Measurements from ENCODE around the gene UGT2B7.
"Not testable (repeated sequence)": the region's sequence is repeated elsewhere in the genome, so short reads cannot be mapped to it uniquely, and the experiment has no call there.

UGT2B7 gene

DNA sequence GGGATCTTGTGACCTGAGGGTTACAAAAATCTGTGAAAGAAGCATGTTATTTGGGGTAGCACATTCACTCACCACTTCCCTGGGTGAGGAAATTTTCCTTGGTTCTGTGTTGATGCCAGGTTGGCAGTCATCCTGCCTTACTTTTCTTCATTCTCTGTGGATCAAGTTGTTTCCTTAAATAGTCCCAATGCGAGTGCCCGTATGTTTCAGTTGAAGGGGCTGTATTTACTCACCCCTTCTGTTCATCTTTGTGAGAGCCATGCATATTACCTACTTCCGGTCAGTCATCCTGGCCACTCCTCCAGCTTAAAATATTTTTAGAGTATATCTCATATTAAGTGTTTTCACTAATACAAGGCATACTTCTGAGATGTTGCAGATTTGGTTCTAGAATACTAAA is 2.6 kb upstream of the UGT2B7 start:
- Mint-ChIP-seq H3K36me3 (ENCODE audit: low read depth) (no peaks in the 10 kb centered on the region), H3K4me3 (no peak overlapping the region), H3K9me3 (peaks cover 3% of the 10 kb centered on the region), H3K27ac (no peak overlapping the region), H3K27me3 (ENCODE audit: low read depth, poor library complexity) (no peaks in the 10 kb centered on the region), H3K4me1 (no peaks in the 10 kb centered on the region)
- TF ChIP-seq, protein P1, sequence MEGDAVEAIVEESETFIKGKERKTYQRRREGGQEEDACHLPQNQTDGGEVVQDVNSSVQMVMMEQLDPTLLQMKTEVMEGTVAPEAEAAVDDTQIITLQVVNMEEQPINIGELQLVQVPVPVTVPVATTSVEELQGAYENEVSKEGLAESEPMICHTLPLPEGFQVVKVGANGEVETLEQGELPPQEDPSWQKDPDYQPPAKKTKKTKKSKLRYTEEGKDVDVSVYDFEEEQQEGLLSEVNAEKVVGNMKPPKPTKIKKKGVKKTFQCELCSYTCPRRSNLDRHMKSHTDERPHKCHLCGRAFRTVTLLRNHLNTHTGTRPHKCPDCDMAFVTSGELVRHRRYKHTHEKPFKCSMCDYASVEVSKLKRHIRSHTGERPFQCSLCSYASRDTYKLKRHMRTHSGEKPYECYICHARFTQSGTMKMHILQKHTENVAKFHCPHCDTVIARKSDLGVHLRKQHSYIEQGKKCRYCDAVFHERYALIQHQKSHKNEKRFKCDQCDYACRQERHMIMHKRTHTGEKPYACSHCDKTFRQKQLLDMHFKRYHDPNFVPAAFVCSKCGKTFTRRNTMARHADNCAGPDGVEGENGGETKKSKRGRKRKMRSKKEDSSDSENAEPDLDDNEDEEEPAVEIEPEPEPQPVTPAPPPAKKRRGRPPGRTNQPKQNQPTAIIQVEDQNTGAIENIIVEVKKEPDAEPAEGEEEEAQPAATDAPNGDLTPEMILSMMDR (IDR thresholded peaks at IDR 0.05): no peak
- no peak for DNase-seq

DNA sequence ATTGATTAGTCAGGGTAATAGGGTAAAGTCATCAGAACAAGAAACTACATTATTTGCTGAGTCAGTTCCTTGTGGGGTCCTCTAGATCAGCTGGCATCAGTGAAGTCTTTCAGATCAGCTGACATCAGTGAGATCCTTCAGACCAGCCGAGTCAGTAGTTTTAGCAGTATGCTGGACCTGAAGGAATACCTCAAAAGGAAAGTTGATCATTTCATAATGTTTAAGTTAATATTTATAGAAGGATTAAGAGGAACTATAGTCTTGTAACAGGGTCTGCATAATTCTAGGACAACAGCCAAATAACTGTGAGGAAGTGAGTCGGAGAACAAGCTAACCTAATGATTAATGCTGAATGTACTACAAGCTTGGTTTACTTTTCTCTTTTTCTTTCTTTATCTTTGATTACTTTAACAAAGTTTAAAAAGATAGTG is 958 bp upstream of the UGT2B7 start:
- Mint-ChIP-seq H3K4me3 (no peak overlapping the region), H3K27ac (no peak overlapping the region), H3K9me3 (no peaks in the 10 kb centered on the region), H3K36me3 (ENCODE audit: low read depth) (no peaks in the 10 kb centered on the region), H3K27me3 (ENCODE audit: low read depth, poor library complexity) (peaks cover 3% of the 10 kb centered on the region), H3K4me1 (no peaks in the 10 kb centered on the region)
- TF ChIP-seq, protein P1 (IDR thresholded peaks at IDR 0.05): no peak
- DNase-seq: no peak

DNA sequence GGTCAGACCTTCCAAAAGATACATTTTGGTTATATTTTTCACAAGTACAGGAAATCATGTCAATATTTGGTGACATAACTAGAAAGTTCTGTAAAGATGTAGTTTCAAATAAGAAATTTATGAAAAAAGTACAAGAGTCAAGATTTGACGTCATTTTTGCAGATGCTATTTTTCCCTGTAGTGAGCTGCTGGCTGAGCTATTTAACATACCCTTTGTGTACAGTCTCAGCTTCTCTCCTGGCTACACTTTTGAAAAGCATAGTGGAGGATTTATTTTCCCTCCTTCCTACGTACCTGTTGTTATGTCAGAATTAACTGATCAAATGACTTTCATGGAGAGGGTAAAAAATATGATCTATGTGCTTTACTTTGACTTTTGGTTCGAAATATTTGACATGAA is 536 bp downstream of the UGT2B7 start:
- Mint-ChIP-seq H3K36me3 (ENCODE audit: low read depth) (no peaks in the 10 kb centered on the region), H3K27me3 (ENCODE audit: low read depth, poor library complexity) (peaks cover 3% of the 10 kb centered on the region), H3K9me3 (no peaks in the 10 kb centered on the region), H3K4me1 (no peaks in the 10 kb centered on the region), H3K27ac (no peak overlapping the region), H3K4me3 (no peak overlapping the region)
- TF ChIP-seq, protein P1 (IDR thresholded peaks at IDR 0.05): no peak
- no peak for DNase-seq

DNA sequence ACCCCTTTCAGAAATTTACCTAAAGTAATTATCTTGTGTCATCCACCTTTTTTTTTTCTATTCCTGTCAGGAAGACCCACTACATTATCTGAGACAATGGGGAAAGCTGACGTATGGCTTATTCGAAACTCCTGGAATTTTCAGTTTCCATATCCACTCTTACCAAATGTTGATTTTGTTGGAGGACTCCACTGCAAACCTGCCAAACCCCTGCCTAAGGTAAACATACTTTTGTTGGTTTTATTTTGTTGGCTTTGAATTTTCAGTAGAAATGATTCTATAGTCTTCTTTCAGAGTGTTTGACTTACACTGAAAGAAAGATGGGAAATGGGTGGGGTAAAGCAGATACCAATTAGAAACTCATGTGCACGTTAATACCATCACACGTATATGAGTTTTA is 2.2 kb downstream of the UGT2B7 start:
- Mint-ChIP-seq H3K27ac (no peak overlapping the region), H3K36me3 (ENCODE audit: low read depth) (no peaks in the 10 kb centered on the region), H3K4me1 (no peaks in the 10 kb centered on the region), H3K9me3 (no peaks in the 10 kb centered on the region), H3K27me3 (ENCODE audit: low read depth, poor library complexity) (peaks cover 3% of the 10 kb centered on the region), H3K4me3 (no peak overlapping the region)
- TF ChIP-seq, protein P1 (IDR thresholded peaks at IDR 0.05): no peak
- no peak for DNase-seq

DNA sequence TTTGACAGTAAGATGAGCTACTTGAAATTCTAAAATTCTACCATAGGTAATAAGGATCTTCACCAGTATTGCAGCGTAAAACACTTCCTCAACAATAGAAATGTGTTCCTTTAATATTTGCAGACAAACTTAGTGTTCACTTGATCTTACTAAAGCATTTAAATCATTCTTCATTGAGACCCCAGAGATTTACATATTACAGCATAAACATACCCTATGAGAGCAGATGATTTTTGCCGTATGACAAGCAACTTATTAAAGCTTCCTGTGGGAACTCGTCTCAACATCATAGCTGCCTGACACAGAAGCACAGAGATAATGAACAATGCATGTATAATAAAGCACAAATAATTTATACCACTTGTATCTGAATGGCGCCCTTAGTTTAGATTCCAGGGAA is 3.6 kb downstream of the UGT2B7 start:
- Mint-ChIP-seq H3K9me3 (no peaks in the 10 kb centered on the region), H3K36me3 (ENCODE audit: low read depth) (no peaks in the 10 kb centered on the region), H3K4me1 (no peaks in the 10 kb centered on the region), H3K27ac (no peak overlapping the region), H3K4me3 (no peak overlapping the region), H3K27me3 (ENCODE audit: low read depth, poor library complexity) (peaks cover 3% of the 10 kb centered on the region)
- no peak for DNase-seq
- TF ChIP-seq, protein P1 (IDR thresholded peaks at IDR 0.05): no peak

DNA sequence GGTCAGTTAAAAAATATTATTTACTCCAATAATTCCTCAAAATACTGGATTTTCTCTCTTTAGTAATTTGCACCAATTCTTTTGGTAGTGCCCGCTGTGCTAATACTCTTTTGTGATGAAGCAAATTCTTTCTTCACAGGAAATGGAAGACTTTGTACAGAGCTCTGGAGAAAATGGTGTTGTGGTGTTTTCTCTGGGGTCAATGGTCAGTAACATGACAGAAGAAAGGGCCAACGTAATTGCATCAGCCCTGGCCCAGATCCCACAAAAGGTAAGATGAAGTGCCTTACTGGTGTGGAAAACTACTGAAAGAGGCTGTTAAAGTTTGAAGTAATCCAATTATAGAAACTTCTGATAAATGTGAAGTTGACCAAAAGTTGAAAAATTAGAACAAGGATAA is 6.4 kb downstream of the UGT2B7 start:
- H3K9me3 Mint-ChIP-seq; H3K4me3 Mint-ChIP-seq; H3K27me3 Mint-ChIP-seq (ENCODE audit: low read depth, poor library complexity): not testable (repeated sequence)

More for the DNA sequence above, 6.4 kb downstream of the UGT2B7 start:
- DNase-seq; H3K4me1 Mint-ChIP-seq; H3K36me3 Mint-ChIP-seq (ENCODE audit: low read depth); H3K27ac Mint-ChIP-seq: not testable (repeated sequence)

All from nephron progenitor cell (in vitro differentiated cells).